ENCODE data around the gene DEFB118. TPM values are rescaled to one million over a fixed set of nuclear protein-coding genes. Genes with fewer than 3 reads are reported as not detected.
"Not testable (repeated sequence)": the region's sequence is repeated elsewhere in the genome, so short reads cannot be mapped to it uniquely, and the experiment has no call there.

The DEFB118 gene
- not detected in 2 replicates for total RNA-seq (2014; rRNA removed; shearing (Covaris generic); ENCODE audit: low replicate concordance)

GRCh38 chr20:31368301-31368700, at the start of gene DEFB118:
Gene DEFB118, plus strand, starts transcription at chr20:31368601. Its CDS starts 50 bp downstream, at chr20:31368651.
- H3K79me2 ChIP-seq (ENCODE audit: low read length): no peaks in the 10 kb centered on the region
- no peaks in the 10 kb centered on the region for H4K20me1 ChIP-seq (ENCODE audit: insufficient read depth, low read depth, low read length)
- no peak within 1 kb of the TSS for H3K27ac ChIP-seq (ENCODE audit: low read length)
- no peak for DNase-seq
- H3K36me3 ChIP-seq (ENCODE audit: insufficient read depth, low read length): no peaks in the 10 kb centered on the region
- no peaks in the 10 kb centered on the region for H3K4me1 ChIP-seq (ENCODE audit: low read length)
- no peak within 1 kb of the TSS for H2AFZ ChIP-seq (ENCODE audit: low read length)
- H3K27me3 ChIP-seq (ENCODE audit: low read length): no peaks in the 10 kb centered on the region
- no peaks in the 10 kb centered on the region for H3K9me3 ChIP-seq (ENCODE audit: low read length)
- no peak within 1 kb of the TSS for H3K4me2 ChIP-seq (ENCODE audit: low read depth, low read length, poor library complexity, severe bottlenecking)
- no peak within 1 kb of the TSS for H3K4me3 ChIP-seq (ENCODE audit: low read length)
- no peak within 1 kb of the TSS for H3K9ac ChIP-seq (ENCODE audit: low read length)
- H3K9me2 ChIP-seq (replicated peaks; ENCODE audit: insufficient read depth, low read length): no peaks in the 10 kb centered on the region

GRCh38 chr20:31322504-31322903, 45.9 kb upstream of the DEFB118 start:
- no peak for DNase-seq
- Histone ChIP-seq H3K4me2 (ENCODE audit: low read depth, low read length, poor library complexity, severe bottlenecking) (no peak overlapping the region), H3K9me2 (replicated peaks; ENCODE audit: insufficient read depth, low read length) (0 out of 2 replicates have a peak, but pooled peaks cover 3% of the 10 kb centered on the region), H3K9ac (ENCODE audit: low read length) (no peak overlapping the region), H3K79me2 (ENCODE audit: low read length) (no peaks in the 10 kb centered on the region), H3K27me3 (ENCODE audit: low read length) (no peaks in the 10 kb centered on the region), H3K36me3 (ENCODE audit: insufficient read depth, low read length) (no peaks in the 10 kb centered on the region), H3K27ac (ENCODE audit: low read length) (no peak overlapping the region), H4K20me1 (ENCODE audit: insufficient read depth, low read depth, low read length) (no peaks in the 10 kb centered on the region), H2AFZ (ENCODE audit: low read length) (no peak overlapping the region), H3K4me3 (ENCODE audit: low read length) (no peak overlapping the region), H3K9me3 (ENCODE audit: low read length) (peaks cover 3% of the 10 kb centered on the region; the same call in 1 of the 2 replicates), H3K4me1 (ENCODE audit: low read length) (no peaks in the 10 kb centered on the region)

GRCh38 chr20:31330893-31331292, 37.5 kb upstream of the DEFB118 start:
- H3K9ac ChIP-seq (ENCODE audit: low read length): no peak overlapping the region

DNA sequence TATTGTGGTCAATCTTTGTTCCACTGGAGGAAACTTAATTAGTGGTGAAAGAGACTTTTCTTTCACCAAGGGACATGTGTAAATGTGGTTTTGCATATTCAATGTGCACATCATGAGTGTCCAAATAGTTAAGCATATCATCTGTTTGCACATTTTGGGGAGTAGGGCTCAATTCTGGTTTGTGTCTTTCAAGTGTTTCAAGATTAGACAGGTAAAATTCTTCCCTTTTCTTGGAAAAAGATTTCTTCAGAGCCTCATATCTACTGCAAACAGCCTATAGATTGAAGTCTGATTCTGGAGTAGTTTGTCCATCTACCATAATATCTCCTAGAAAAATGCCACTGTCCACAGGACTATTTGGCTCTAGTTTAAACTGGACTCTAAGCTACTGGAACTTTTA, 26.9 kb upstream of the DEFB118 start:
- no peak for DNase-seq
- Histone ChIP-seq H3K79me2 (ENCODE audit: low read length) (no peaks in the 10 kb centered on the region), H3K4me1 (ENCODE audit: low read length) (no peaks in the 10 kb centered on the region), H3K27me3 (ENCODE audit: low read length) (no peaks in the 10 kb centered on the region), H3K9me3 (ENCODE audit: low read length) (no peaks in the 10 kb centered on the region), H3K9me2 (replicated peaks; ENCODE audit: insufficient read depth, low read length) (no peaks in the 10 kb centered on the region), H4K20me1 (ENCODE audit: insufficient read depth, low read depth, low read length) (no peaks in the 10 kb centered on the region), H2AFZ (ENCODE audit: low read length) (no peak overlapping the region), H3K27ac (ENCODE audit: low read length) (no peak overlapping the region), H3K4me2 (ENCODE audit: low read depth, low read length, poor library complexity, severe bottlenecking) (no peak overlapping the region), H3K36me3 (ENCODE audit: insufficient read depth, low read length) (no peaks in the 10 kb centered on the region), H3K9ac (ENCODE audit: low read length) (no peak overlapping the region), H3K4me3 (ENCODE audit: low read length) (no peak overlapping the region)

More at GRCh38 chr20:31330893-31331292, 37.5 kb upstream of the DEFB118 start:
- Histone ChIP-seq H3K27ac (ENCODE audit: low read length) (no peak overlapping the region), H3K27me3 (ENCODE audit: low read length) (no peaks in the 10 kb centered on the region), H3K9me2 (replicated peaks; ENCODE audit: insufficient read depth, low read length) (no peaks in the 10 kb centered on the region), H3K4me3 (ENCODE audit: low read length) (no peak overlapping the region), H3K36me3 (ENCODE audit: insufficient read depth, low read length) (no peaks in the 10 kb centered on the region), H3K4me2 (ENCODE audit: low read depth, low read length, poor library complexity, severe bottlenecking) (no peak overlapping the region), H2AFZ (ENCODE audit: low read length) (no peak overlapping the region), H3K4me1 (ENCODE audit: low read length) (no peaks in the 10 kb centered on the region), H3K9me3 (ENCODE audit: low read length) (no peaks in the 10 kb centered on the region), H4K20me1 (ENCODE audit: insufficient read depth, low read depth, low read length) (no peaks in the 10 kb centered on the region), H3K79me2 (ENCODE audit: low read length) (no peaks in the 10 kb centered on the region)
- no peak for DNase-seq

GRCh38 chr20:31355981-31356380, 12.4 kb upstream of the DEFB118 start:
- Histone ChIP-seq H3K9ac (ENCODE audit: low read length) (no peak overlapping the region), H4K20me1 (ENCODE audit: insufficient read depth, low read depth, low read length) (no peaks in the 10 kb centered on the region), H3K4me2 (ENCODE audit: low read depth, low read length, poor library complexity, severe bottlenecking) (no peak overlapping the region), H2AFZ (ENCODE audit: low read length) (no peak overlapping the region), H3K27me3 (ENCODE audit: low read length) (no peaks in the 10 kb centered on the region), H3K27ac (ENCODE audit: low read length) (no peak overlapping the region), H3K79me2 (ENCODE audit: low read length) (no peaks in the 10 kb centered on the region), H3K4me3 (ENCODE audit: low read length) (no peak overlapping the region), H3K36me3 (ENCODE audit: insufficient read depth, low read length) (no peaks in the 10 kb centered on the region), H3K4me1 (ENCODE audit: low read length) (no peaks in the 10 kb centered on the region), H3K9me2 (replicated peaks; ENCODE audit: insufficient read depth, low read length) (no peaks in the 10 kb centered on the region), H3K9me3 (ENCODE audit: low read length) (no peaks in the 10 kb centered on the region)
- DNase-seq: no peak

DNA sequence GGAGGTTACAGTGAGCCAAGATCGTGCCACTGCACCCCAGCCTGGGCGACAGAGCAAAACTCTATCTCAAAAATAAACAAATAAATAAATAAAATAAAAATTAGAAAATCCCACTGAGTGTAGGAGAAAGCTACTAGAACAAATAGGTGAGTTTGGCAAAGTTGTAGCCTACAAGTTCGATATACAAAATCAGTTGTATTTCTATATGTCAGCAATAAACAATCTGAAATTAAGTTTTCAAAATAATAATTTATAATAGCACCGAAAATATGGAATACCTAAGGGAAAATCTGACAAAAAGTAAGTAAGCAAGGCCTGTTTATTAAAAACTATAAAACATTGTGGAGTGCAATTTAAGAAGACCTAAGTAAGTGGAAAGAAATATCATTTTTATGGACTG, 5.1 kb upstream of the DEFB118 start:
- H3K36me3 ChIP-seq (ENCODE audit: insufficient read depth, low read length): no peaks in the 10 kb centered on the region
- no peak overlapping the region for H3K4me3 ChIP-seq (ENCODE audit: low read length)
- H3K27ac ChIP-seq (ENCODE audit: low read length): no peak overlapping the region
- no peaks in the 10 kb centered on the region for H3K4me1 ChIP-seq (ENCODE audit: low read length)
- H2AFZ ChIP-seq (ENCODE audit: low read length): no peak overlapping the region
- H3K9me2 ChIP-seq (replicated peaks; ENCODE audit: insufficient read depth, low read length): no peaks in the 10 kb centered on the region
- H3K9me3 ChIP-seq (ENCODE audit: low read length): no peaks in the 10 kb centered on the region
- no peaks in the 10 kb centered on the region for H3K27me3 ChIP-seq (ENCODE audit: low read length)
- no peak overlapping the region for H3K4me2 ChIP-seq (ENCODE audit: low read depth, low read length, poor library complexity, severe bottlenecking)
- H4K20me1 ChIP-seq (ENCODE audit: insufficient read depth, low read depth, low read length): no peaks in the 10 kb centered on the region
- DNase-seq: no peak
- H3K79me2 ChIP-seq (ENCODE audit: low read length): no peaks in the 10 kb centered on the region
- H3K9ac ChIP-seq (ENCODE audit: low read length): no peak overlapping the region

DNA sequence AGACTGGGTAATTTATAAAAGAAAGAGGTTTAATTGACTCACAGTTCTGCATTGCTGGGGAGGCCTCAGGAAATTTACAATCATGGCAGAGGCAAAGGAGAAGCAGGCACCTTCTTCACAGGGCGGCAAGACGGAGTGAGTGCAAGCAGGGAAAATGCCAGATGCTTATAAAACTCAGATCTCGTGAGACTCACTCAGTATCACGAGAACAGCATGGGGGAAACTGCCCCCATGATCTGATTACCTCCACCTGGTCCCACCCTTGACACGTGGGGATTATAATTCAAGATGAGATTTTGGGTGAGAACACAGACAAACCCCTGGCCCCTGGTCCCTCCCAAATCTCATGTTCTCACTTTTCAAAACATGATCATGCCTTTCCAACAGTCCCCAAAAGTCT, 4.1 kb upstream of the DEFB118 start:
- H3K27ac ChIP-seq (ENCODE audit: low read length); H3K9me2 ChIP-seq (replicated peaks; ENCODE audit: insufficient read depth, low read length); H3K9ac ChIP-seq (ENCODE audit: low read length); DNase-seq; H4K20me1 ChIP-seq (ENCODE audit: insufficient read depth, low read depth, low read length); H3K36me3 ChIP-seq (ENCODE audit: insufficient read depth, low read length); H3K27me3 ChIP-seq (ENCODE audit: low read length); H3K4me1 ChIP-seq (ENCODE audit: low read length); H2AFZ ChIP-seq (ENCODE audit: low read length); H3K4me2 ChIP-seq (ENCODE audit: low read depth, low read length, poor library complexity, severe bottlenecking); H3K4me3 ChIP-seq (ENCODE audit: low read length); H3K79me2 ChIP-seq (ENCODE audit: low read length); H3K9me3 ChIP-seq (ENCODE audit: low read length): not testable (repeated sequence)

DNA sequence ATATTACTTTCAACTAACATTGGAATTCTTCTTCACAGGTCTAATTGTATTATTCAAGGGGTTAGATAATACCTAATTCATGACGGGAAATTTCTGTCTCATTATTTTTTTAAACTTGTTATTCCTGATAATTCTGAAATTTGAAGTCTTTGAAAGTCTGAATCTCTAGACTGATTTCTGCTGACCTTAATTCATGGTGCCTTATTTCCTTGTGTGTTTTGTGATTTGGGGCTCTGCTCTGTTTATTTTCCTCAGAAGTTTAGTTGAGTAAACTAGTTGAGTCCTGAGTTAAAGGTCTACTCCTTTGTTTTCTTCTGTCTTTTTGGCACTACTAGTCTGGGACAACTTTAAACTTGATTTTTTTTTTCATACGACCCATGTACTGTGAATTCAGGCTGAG, 5.9 kb downstream of the DEFB118 start:
- Histone ChIP-seq H3K79me2 (ENCODE audit: low read length) (no peaks in the 10 kb centered on the region), H3K36me3 (ENCODE audit: insufficient read depth, low read length) (no peaks in the 10 kb centered on the region), H3K4me1 (ENCODE audit: low read length) (no peaks in the 10 kb centered on the region), H3K4me2 (ENCODE audit: low read depth, low read length, poor library complexity, severe bottlenecking) (no peak overlapping the region), H3K9me2 (replicated peaks; ENCODE audit: insufficient read depth, low read length) (no peaks in the 10 kb centered on the region), H3K4me3 (ENCODE audit: low read length) (no peak overlapping the region), H3K27ac (ENCODE audit: low read length) (no peak overlapping the region), H4K20me1 (ENCODE audit: insufficient read depth, low read depth, low read length) (no peaks in the 10 kb centered on the region), H2AFZ (ENCODE audit: low read length) (no peak overlapping the region), H3K9ac (ENCODE audit: low read length) (no peak overlapping the region), H3K9me3 (ENCODE audit: low read length) (no peaks in the 10 kb centered on the region), H3K27me3 (ENCODE audit: low read length) (no peaks in the 10 kb centered on the region)
- no peak for DNase-seq

DNA sequence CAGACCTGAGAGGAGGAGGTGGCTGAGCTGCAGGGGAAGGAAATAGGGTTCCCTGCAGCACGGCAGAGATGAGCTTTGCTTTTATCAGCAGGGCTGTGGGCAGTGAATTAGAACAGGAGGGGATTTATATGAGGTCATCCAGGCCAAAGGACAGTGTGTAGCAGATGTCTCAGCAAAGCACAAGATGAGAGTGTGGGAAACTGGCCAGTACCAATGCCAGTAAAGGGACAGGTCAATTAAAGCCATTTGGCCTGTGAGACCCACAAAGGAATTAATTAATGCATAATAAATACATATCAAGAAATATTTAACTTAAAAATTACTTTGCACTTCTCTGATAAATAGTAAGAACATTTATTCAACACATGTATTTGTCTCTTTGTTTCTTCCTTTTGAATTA, 22.1 kb downstream of the DEFB118 start, which contains the start of gene DEFB119:
DEFB119 (minus strand) TSS at position 101 of the 400 bp plus-strand sequence. CDS start 107 bp downstream, outside the sequence.
- no peaks in the 10 kb centered on the region for H3K9me2 ChIP-seq (replicated peaks; ENCODE audit: insufficient read depth, low read length)
- no peak within 1 kb of the TSS for H3K27ac ChIP-seq (ENCODE audit: low read length)
- H3K4me2 ChIP-seq (ENCODE audit: low read depth, low read length, poor library complexity, severe bottlenecking): no peak within 1 kb of the TSS
- no peak for DNase-seq
- no peak within 1 kb of the TSS for H2AFZ ChIP-seq (ENCODE audit: low read length)
- no peaks in the 10 kb centered on the region for H3K79me2 ChIP-seq (ENCODE audit: low read length)
- no peaks in the 10 kb centered on the region for H4K20me1 ChIP-seq (ENCODE audit: insufficient read depth, low read depth, low read length)
- H3K4me3 ChIP-seq (ENCODE audit: low read length): no peak within 1 kb of the TSS
- no peaks in the 10 kb centered on the region for H3K36me3 ChIP-seq (ENCODE audit: insufficient read depth, low read length)
- H3K9ac ChIP-seq (ENCODE audit: low read length): no peak within 1 kb of the TSS
- H3K4me1 ChIP-seq (ENCODE audit: low read length): no peaks in the 10 kb centered on the region
- H3K27me3 ChIP-seq (ENCODE audit: low read length): no peaks in the 10 kb centered on the region
- H3K9me3 ChIP-seq (ENCODE audit: low read length): no peaks in the 10 kb centered on the region

Data from Karpas-422 (cell line).